Fibroblast of mammary gland (primary cell): ENCODE measurements around the gene RAD17.

Experiments
- DNase-seq: peaks from one replicate; pipeline ENCODE4 v3.0.0-alpha.2; 2010; ENCODE audit warnings: low read depth
- H3K4me3 ChIP-seq: 2 replicates; pipeline ENCODE4 v1.5.1; 2011; ENCODE audit warnings: low read depth, mild to moderate bottlenecking, low read length, moderate library complexity; ENCODE audit not compliant: control insufficient read depth
- CTCF ChIP-seq: conservative IDR thresholded peaks from 2 replicates; pipeline ENCODE4 v1.5.1; 2011; ENCODE audit warnings: low read depth, low read length, inconsistent platforms; ENCODE audit not compliant: control insufficient read depth, insufficient read depth

Gene RAD17

GRCh38 chr5:69335341-69335935 is 34.2 kb upstream of the RAD17 start:
- DNase-seq: no peak
- no peak for TF ChIP-seq CTCF
- H3K4me3 ChIP-seq: no peak overlapping the region

GRCh38 chr5:69341520-69342161 is 28.0 kb upstream of the RAD17 start:
- peak; percentile 23 for DNase-seq
- H3K4me3 ChIP-seq: no peak overlapping the region
- TF ChIP-seq CTCF: no peak

GRCh38 chr5:69343083-69343482 is 26.5 kb upstream of the RAD17 start:
- TF ChIP-seq CTCF: no peak
- no peak for DNase-seq
- H3K4me3 ChIP-seq: no peak overlapping the region

GRCh38 chr5:69350664-69351063 is 19.0 kb upstream of the RAD17 start:
- no peak overlapping the region for H3K4me3 ChIP-seq
- DNase-seq: no peak
- TF ChIP-seq CTCF: no peak

- no peak for TF ChIP-seq CTCF
- H3K4me3 ChIP-seq: no peak overlapping the region
- DNase-seq: no peak
These were observed 9.9 kb upstream of the RAD17 start for GRCh38 chr5:69359699-69360098.

GRCh38 chr5:69360442-69360841 is 9.2 kb upstream of the RAD17 start:
- TF ChIP-seq CTCF: no peak
- no peak for DNase-seq
- no peak overlapping the region for H3K4me3 ChIP-seq
